GM19240 (cell line): ENCODE measurements around the gene MACROD2.

ENCODE experiments used
- DNase-seq: peaks from one replicate; pipeline ENCODE4 v3.0.0; 2011; ENCODE audit warnings: low spot score; ENCODE audit not compliant: insufficient read length

MACROD2 gene

DNA sequence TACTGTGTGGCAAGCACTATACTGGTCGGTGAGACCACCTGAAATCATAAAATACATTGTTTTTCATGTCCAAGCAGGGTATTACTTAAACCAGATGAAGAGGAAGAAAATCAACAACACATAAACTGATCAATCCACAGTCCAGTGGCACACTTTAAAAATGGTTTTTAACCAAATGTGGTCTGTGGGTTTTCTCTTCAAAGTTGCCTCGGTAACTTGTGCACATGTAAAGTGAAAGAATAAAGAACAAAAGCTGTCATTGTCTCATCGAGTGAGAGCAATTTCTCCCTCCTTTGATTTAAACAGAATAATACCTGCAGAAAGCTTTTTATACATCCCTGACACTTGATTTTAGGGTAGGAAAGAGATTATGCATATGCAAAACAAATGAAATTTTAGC lies 338.4 kb downstream of the MACROD2 start:
- DNase-seq, result no peak

DNA sequence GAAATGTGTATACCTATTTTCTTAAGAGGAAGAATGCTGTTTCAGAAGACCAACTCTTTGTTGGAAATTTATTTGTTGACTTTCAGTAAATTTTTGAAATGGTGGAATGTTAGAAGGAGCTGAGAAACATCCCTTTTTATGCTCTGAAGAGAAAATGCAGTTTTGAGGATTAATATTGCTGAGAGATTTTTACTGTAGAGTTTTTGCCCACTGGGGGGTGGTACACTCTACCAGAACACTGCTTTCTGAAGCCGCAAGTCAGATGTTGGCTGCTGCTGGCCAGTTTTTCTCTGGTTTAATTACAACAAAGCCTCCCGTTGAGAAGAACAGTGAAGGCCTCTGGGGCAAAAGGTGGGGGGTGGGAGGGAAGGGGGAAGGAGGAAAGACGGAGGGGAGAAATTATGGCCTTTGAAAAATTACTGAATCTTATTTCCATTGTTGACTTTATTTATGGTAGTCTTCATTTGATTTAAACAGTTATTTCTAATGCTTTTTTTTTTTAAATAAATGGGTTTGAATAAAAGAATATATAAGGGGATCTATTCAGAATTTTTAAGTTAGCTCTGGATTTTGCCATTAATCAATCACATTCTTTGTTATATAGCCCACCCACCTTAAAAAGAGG lies 339.1 kb downstream of the MACROD2 start:
- no peak for DNase-seq

DNA sequence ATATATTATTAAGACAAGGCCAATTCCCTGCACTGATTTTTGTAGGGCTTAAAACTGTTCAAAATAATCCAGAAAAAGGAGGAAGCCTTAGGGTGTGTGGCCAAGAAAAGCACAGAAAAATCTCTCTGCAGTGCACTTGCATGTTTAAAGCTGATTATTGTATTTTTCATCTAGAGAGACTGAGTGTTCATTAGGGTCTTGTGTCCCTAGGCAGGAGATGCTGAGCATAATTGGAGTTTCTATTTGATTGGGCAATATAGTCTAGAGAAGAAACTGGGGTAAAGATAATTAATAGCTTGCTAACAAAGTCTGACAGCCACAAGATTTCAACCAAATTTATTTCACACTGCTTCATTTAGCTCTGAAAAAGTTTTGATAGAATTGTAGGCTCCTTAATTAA lies 339.7 kb downstream of the MACROD2 start:
- DNase-seq, result no peak

DNA sequence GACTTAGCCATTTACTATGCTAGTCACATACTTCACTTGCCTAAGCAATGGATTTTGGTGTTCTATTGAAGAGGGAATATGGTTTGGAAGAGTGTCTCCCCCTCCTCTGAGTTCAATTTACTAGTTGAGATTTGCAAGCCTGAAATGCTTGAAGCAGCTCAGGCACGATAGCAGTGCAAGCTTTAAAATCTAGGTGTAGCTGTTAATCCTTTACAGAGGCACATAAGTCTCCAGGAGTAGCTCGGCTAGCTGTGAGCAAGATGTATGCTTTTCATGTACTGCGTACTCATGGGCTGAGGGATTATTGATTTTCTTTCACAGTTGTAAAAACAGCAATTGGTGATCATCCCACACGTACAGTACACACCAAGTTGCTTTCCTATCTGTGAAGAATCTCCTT lies 341.4 kb downstream of the MACROD2 start:
- DNase-seq, result no peak

DNA sequence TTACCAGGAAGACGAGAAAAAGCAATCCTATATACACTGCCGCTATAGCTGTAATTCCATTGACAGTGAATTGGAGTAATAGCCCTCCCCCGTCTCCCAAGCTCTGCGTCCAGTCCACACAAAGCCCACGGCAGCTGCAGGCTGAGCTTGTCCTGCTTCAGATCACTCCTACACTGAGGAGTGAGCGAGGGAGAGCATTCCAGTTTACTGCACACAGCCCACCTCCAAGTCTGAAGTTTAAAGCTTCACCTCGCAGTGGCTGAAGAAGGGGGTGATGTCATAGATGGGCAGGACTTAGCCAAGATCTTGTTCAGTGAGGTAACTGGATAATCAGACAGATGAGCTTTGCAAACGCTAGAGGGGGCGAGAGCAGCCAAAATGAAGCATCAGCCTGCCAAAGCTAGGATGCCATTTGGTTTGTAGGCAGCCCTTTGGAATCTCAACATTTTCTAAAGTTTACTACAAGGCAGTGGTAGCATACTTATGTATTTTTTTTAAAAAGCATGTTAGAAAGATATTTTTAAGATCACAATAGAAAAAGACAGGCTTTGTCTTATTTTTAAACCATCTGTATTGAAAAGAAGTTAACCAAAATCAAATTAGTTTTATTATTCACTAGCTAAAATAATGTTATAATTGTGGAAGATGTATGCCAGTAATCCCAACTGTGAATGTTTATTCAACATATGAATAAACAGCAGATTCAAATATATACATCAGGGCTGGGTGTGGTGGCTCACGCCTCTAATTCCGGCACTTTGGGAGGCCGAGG lies 342.3 kb downstream of the MACROD2 start, which contains the start of gene FLRT3:
FLRT3 (minus strand) TSS at position 213 of the 772 bp plus-strand sequence. CDS start 10,106 bp downstream, outside the sequence.
- DNase-seq, result peak; percentile 12

DNA sequence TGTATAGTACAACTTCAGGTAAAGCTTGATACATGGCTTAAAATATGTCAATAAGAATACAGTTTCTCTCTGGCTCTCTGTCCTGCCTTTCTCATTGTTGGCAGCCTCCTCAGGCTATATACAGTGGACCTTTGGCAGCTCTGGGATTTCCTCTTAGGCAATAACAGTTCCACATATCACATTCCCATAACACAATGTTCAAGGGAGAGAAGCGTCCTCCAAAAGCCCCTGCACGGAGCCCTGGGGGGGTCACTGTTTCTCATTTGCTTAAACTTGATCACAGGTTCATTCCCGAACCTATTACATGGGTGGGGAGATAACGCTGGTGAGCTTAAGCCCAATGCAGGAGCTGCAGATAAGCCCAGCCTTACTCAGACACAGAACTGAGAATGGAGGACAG lies 346.5 kb downstream of the MACROD2 start:
- no peak for DNase-seq

DNA sequence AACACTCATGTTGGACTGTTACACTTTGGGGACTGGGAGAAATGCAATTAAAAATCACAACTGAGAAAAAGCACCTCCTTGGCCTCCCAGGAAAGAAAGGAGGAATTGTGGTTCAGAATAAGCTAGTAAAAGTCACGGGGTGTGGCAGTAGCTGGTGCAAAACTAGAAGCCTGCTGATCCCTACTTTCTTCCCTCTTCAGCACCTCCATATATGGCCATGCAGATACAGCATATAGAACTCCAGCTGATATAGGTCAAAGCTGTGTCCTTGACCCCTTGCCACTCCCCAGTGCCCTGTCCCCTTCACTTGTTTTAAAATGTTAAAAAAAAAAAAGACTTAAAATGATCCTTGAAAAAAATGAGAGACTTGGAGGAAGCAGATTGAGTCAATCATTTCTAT lies 347.6 kb downstream of the MACROD2 start:
- no peak for DNase-seq

DNA sequence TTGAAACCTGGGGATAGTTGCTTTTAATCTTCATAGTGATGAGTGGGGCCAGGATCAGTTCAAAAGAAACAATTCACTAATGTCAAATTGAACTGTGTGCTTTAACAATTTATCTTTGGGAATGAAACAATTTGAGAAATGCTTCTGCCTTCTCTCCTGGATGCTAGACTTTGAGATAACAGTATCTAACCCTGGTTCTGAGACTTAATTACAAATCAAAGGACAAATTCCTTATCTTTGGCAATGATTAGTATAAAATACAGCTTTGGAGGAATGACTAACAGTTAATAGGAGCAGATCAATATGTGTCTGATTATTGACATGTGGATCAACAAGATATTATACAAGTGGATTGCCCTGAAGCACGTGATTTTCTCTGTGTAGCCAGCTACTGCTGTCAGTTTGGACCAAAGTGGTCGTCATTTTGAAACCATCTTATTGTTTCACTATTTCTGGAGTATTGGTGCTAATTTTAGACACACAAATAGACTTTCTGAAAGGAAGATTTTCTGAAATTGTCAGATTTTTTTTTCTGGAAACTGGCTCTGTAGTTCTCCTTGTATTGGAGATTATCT lies 348.3 kb downstream of the MACROD2 start:
- DNase-seq, result no peak

DNA sequence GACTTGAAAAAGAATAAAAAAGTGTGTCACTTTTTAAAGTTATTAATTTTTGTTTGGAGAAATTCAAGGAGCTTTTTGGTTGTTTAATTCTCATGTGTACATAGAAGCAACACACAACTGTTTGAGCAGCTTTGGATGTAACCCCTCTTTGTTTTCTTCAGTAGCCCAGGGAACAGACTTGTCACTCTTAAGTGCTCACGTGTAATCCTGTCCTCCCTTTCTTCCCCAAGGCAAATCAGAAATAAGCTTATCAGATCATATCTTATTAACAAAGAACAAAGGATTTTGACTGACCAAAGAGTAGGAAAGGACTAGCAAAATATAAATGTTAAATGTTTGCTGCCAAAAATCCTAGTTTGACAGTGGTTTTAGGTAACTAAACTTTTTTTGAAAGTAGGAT lies 349.4 kb downstream of the MACROD2 start:
- DNase-seq, result no peak

DNA sequence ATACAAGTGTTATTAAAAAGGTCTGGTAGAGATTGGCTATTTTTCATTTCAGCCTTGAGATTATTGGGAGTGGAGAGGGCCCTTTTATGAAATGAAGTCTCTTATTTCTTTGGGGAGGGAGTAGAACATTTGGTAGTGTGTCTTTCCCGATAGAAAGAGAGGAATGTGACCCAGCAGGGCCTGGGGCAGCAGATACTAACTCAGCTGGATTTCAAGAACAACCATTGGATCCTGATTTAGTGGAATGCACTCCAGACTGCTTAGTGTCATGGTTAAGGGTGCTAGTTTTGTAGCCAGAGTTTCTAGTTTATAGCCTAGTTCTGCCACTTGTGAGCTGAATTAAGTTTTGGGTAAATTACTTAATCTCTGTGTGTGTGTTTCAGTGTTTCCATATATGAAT lies 360.5 kb downstream of the MACROD2 start:
- DNase-seq, result no peak

DNA sequence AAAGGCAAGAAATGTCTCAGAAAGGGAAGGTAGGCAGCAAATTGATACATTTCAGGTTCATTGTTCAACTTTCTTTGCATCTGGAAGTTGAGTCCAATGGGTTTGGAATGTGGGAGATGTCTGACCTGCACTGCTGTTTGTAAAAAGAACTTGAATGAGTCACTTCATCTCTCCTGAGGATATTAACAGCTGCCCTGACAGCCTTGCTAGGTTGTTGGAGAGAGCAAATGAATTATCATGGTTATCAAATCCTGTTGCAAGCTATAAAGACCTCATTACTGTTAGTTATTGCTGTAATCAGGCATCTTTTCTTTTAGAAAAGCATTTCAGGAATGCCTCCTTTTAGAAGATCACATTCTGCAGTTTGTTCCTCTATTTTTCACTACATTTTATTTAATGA lies 365.1 kb downstream of the MACROD2 start:
- no peak for DNase-seq

DNA sequence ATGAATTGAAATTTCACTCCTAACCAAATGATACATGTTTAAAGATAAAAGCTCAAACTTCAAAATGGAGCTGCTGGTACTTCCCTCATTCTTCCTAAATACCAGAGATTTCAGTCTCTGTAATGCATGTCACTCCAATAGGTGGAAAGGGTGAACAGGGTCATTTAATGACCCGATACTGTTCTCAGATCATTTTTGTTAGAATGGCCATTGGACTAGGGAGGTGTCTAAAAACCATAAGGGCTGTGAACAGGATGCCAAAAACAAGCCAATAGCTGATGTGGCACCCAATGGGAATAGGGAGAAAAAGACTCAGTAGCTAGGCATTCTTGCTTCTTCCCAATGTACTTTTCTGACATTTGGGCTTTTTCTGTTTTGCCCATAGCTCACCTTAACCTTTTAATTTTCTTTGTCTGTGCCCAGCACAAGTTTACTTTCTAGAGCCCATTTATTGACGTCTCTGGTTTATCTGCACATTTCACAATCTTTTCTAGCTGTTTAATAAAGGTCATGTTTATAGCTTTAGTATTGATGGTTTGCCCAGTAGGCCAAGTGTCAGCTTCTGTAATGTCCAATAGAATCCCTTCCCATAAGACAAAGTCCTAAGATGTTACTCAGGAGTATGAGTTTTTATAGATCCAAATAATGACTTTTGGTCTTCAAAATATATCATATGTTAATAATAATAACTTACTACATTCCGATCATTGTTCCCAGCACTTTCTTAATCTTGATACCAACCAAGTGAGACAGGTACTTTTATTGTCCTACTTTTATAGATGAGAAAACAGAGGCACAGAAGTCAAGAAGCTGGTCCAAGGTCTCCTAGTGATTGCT lies 366.4 kb downstream of the MACROD2 start:
- no peak for DNase-seq

DNA sequence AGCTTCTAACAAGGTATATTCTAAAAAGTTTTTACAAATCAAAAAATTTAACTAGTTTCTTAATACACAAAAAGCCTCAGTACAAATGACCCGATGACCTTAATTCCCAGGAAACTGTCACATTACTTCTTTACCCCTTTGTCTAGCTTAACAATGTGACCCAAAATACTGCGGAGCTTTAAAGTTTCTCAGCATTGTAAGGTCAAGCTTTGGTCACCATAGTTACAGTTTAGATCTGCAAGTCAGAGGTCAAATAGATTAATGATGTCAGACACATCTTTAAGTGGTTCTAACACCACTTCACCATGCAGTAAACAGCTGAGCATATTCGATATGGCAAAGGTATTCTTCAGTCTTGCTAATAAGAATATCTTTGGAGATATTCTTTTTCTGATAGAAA lies 378.9 kb downstream of the MACROD2 start:
- DNase-seq, result no peak

DNA sequence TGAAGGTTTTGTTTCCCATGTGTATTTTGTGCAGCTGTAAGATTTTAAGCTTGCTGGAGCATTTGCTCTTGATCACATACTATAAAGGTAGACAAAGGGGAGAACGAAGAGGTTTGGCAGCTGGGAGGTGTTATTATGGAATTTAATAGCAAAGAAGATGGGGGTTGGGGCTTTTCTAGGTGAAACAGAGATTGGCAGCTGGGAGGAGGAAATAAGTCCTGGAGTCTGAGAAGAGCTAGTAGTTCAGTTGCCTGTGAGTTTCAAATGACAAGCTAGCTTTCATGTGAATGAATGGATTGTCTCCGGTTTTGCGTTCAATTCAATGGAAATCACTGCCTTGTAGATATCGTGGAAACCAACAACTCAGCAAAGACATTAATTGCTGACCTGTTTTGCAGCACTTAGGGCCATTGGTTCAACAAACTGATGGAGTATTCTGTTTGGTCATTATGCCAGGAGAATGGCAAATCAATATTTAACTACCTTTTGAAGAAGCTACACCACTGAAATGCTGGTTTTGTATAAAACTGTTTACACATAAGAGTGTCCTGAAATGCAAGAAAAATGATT lies 380.2 kb downstream of the MACROD2 start:
- DNase-seq, result no peak

DNA sequence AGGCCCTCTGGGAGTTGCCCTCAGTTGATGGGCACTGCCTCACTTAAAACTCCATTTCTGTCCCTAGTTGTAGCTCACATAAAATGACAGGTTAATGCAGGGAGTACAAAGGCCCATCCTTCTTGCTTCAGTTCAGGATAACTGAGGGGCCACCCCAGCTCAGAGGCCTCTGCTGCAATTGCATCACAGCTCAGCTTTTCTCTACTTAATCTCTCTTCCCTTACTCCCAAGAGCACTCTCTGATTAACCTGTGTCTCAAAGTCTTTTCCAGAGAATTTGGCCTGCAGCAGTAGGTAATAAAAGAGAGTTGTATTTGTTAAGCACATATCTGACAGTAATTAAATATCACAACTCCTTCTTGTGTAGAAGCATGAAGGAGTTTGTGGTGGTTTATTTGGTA lies 383.0 kb downstream of the MACROD2 start:
- no peak for DNase-seq

DNA sequence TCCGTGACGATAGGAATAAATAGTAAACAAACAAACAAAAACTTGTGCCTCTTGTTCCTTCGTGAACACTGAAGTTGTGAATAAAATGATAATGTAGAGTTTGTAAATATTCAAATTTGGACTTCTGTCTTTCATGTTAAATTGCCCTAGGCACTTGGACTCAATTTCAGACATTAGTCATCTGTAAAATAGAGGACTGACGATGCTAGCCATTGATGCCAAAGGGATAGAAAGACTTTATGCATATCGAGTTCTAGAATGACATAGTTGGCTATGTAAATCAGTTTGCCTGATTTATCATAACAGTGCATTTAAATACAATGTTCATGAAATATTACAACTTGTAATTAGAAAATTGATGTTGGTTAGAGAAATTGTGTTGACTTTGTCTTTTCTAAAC lies 388.0 kb downstream of the MACROD2 start:
- no peak for DNase-seq

DNA sequence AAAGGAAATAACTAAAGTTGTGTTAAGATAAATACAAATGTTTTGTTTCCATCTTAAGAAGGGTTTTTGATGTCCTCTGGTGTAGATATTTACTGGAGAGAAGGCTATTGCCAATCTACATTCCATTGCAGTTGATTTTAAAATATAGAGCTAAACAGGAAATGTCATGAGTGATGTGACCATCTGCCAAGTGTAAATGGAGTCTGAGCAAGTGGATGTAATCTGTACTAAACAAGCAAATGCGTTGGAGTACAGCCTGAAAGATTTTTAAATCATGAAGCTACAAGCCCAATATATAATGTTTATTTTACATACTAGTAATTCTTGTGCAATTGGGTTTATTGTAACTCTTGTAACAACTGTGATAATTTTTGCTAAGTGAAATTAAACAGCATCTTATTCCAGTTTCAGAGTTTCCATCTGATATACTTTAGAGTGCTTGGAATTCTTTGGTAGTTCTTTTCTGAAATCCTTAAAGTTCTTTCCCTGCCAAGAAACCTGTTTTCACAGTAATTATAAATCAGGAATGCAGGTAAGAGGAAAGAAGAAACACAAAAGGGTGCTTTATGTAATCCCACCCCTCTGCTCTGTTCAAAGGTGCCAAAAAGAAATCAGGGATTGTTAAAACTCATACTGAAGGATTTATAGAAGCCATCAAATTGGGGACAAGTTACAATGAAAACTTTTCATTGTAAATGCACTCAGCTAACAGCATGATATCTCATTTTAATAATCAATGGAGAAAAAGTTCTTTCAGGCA lies 389.3 kb downstream of the MACROD2 start:
- no peak for DNase-seq

DNA sequence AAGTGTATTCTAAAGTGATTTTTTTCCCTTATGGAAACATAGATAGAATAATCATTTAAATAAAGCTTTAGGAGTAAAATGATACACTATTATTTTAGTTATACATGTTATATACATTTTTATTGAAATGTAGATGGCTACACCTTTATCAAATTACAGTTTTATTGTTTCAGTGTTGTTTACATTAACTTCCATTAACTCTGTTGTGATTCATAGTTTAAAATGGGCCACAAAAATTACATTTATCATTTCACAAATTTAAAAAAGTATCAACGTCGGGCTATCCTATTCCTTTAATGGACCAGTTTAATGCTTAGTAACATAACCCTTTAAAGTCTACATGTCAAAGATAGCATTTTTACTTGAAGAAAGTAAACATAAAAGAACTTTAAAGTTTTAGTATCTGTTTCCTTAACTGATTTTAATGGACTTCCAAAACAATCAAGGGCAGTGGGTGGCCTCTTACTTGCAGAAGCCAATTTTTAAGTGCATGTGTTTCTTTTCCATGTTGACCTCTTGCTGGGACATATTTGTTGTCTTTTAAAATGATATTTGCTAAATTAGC lies 389.9 kb downstream of the MACROD2 start:
- no peak for DNase-seq

DNA sequence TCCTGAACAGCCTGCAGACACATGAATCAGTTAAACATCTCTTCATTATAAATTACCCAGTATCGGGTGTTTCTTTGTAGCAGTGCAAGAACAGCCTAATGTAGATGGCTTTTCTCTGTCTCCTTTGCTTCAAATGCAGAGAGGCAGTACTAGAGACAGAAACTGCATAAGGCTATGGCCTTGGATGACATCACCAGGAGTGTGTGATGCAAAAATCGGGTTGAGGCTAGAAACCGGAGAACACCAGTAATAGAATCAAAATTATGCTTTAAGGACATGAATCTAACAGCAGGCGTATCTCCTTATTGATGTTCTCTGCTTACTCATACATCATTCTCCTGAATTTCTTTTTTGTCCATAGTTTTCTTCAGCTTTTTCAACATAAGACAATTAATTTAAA lies 391.4 kb downstream of the MACROD2 start:
- no peak for DNase-seq

DNA sequence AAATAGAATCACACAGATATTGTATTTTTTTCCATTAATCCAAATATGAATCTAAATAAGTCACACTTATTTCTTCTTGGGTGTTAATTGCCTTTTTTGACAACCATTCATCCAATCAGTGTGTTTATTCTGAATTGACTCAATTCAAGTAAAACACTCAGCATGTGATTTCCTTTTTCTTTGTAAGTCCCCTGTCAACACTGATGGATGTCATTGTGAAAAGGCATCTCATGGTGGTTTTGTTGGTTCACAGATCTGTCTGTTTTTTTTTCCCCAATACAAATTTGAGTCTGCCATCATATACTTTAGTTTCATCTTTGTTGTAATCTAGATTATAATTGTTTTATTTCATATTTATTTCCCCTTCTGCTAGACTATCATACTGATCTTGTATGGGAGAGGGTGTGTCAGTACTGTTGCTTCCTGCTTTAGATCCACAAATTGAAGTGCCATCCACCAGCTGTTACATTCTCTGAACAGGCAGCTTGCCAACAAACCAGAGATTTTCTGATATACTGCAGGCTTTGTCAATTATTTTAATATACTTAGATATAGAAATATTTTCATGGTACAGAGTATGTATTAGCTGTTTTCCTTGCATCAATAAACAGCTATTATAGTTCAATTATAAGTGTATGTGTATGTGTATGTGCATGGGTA lies 406.3 kb downstream of the MACROD2 start:
- no peak for DNase-seq
